Liver (tissue), 9 donors: ENCODE data around the gene CSRNP2. TPM values are rescaled to one million over a fixed set of nuclear protein-coding genes. Genes with fewer than 3 reads are reported as not detected.

Experiments used
- DNase-seq: peaks from one replicate; pipeline ENCODE4 v3.0.0-alpha.2; 2017; ENCODE audit warnings: low spot score
- H3K27ac ChIP-seq, 2 donors: one replicate each; pipeline ENCODE4 v1.7.0; 2013; ENCODE audit warnings: inconsistent platforms in 2 of 2, low read length in 2 of 2, control low read depth in 1 of 2, low read depth in 1 of 2, mild to moderate bottlenecking in 1 of 2
- H3K27me3 ChIP-seq, 4 donors: one replicate each; pipeline versions ENCODE4 v1.6.1 to v1.7.0; 2013; ENCODE audit warnings: low read length in 3 of 4, inconsistent platforms in 1 of 4, mild to moderate bottlenecking in 1 of 4, moderate library complexity in 1 of 4; ENCODE audit not compliant: control insufficient read depth in 4 of 4, insufficient read depth in 4 of 4
- H3K36me3 ChIP-seq, 4 donors: one replicate each; pipeline versions ENCODE4 v1.6.1 to v1.7.0; 2013; ENCODE audit warnings: low read length in 3 of 4, mild to moderate bottlenecking in 3 of 4, low read depth in 1 of 4, moderate library complexity in 1 of 4; ENCODE audit not compliant: control insufficient read depth in 4 of 4, insufficient read depth in 3 of 4
- H3K4me1 ChIP-seq, 4 donors: one replicate each; pipeline versions ENCODE4 v1.6.1 to v1.7.0; 2013; ENCODE audit warnings: low read length in 3 of 4, mild to moderate bottlenecking in 3 of 4, moderate library complexity in 1 of 4; ENCODE audit not compliant: control insufficient read depth in 4 of 4, insufficient read depth in 4 of 4
- H3K4me3 ChIP-seq, 3 donors: one replicate each; pipeline versions ENCODE4 v1.6.1 to v1.7.0; 2013; ENCODE audit warnings: low read length in 3 of 3, control low read depth in 1 of 3, low read depth in 1 of 3, mild to moderate bottlenecking in 1 of 3
- H3K9ac ChIP-seq, 2 donors: one replicate each; pipeline ENCODE4 v1.7.0; 2013; ENCODE audit warnings: low read length in 2 of 2, mild to moderate bottlenecking in 2 of 2, moderate library complexity in 2 of 2, control low read depth in 1 of 2, low read depth in 1 of 2
- H3K9me3 ChIP-seq, 4 donors: one replicate each; pipeline versions ENCODE4 v1.6.1 to v1.7.0; 2013; ENCODE audit warnings: low read length in 3 of 4; ENCODE audit not compliant: control insufficient read depth in 4 of 4
- ATF3 ChIP-seq: IDR thresholded peaks from 2 replicates; pipeline ENCODE4 v1.6.1; 2016; ENCODE audit warnings: antibody characterized with exemption
- CTCF ChIP-seq: fragments of 150-350 bp; IDR thresholded peaks from 2 replicates; pipeline ENCODE4 v1.5.1; 2017; ENCODE audit warnings: improper control_type of control experiment, low read depth, low read length; ENCODE audit not compliant: missing input control
- FOXA1 ChIP-seq: IDR thresholded peaks from 2 replicates; pipeline ENCODE4 v1.6.1; 2016; ENCODE audit warnings: antibody characterized with exemption
- FOXA2 ChIP-seq: IDR thresholded peaks from 2 replicates; pipeline ENCODE4 v1.6.1; 2016; ENCODE audit warnings: antibody characterized with exemption
- GABPA ChIP-seq, 2 donors: IDR thresholded peaks in 1 of 2; conservative IDR thresholded peaks in 1 of 2; 2 replicates each; pipeline ENCODE4 v1.6.1; 2016; ENCODE audit warnings: antibody characterized with exemption in 2 of 2, mild to moderate bottlenecking in 1 of 2, moderate library complexity in 1 of 2
- HNF4A ChIP-seq, 2 donors: conservative IDR thresholded peaks; 2 replicates each; pipeline ENCODE4 v1.6.1; 2016; ENCODE audit warnings: antibody characterized with exemption in 2 of 2, mild to moderate bottlenecking in 2 of 2
- HNF4G ChIP-seq: IDR thresholded peaks from 2 replicates; pipeline ENCODE4 v1.6.1; 2016; ENCODE audit warnings: antibody characterized with exemption
- JUND ChIP-seq, 2 donors: IDR thresholded peaks; 2 replicates each; pipeline ENCODE4 v1.6.1; 2016; ENCODE audit warnings: antibody characterized with exemption in 2 of 2
- MAX ChIP-seq: IDR thresholded peaks from 2 replicates; pipeline ENCODE4 v1.6.1; 2016; ENCODE audit warnings: antibody characterized with exemption
- NR2F2 ChIP-seq: IDR thresholded peaks from 2 replicates; pipeline ENCODE4 v1.6.1; 2016; ENCODE audit warnings: antibody characterized with exemption
- RAD21 ChIP-seq, 2 donors: IDR thresholded peaks; 2 replicates each; pipeline ENCODE4 v1.6.1; 2016; ENCODE audit warnings: antibody characterized with exemption in 2 of 2, mild to moderate bottlenecking in 2 of 2
- REST ChIP-seq: IDR thresholded peaks from 2 replicates; pipeline ENCODE4 v1.6.1; 2016; ENCODE audit warnings: antibody characterized with exemption, mild to moderate bottlenecking
- RXRA ChIP-seq, 2 donors: IDR thresholded peaks; 2 replicates each; pipeline ENCODE4 v1.6.1; 2017 to 2018; ENCODE audit warnings: antibody characterized with exemption in 2 of 2, mild to moderate bottlenecking in 1 of 2
- SP1 ChIP-seq: IDR thresholded peaks from 2 replicates; pipeline ENCODE4 v1.6.1; 2018; ENCODE audit warnings: antibody characterized with exemption, mild to moderate bottlenecking
- TAF1 ChIP-seq: conservative IDR thresholded peaks from 2 replicates; pipeline ENCODE4 v1.6.1; 2016; ENCODE audit warnings: antibody characterized with exemption, mild to moderate bottlenecking
- ZBTB33 ChIP-seq: IDR thresholded peaks from 2 replicates; pipeline ENCODE4 v1.6.1; 2016; ENCODE audit warnings: antibody characterized with exemption
- WGBS: extraction: QIAGEN DNeasy Blood & Tissue Kit; methylation state at CpG from one replicate; pipeline ENCODE4 v1.1.7; 2013; 5-methylcytosine and 5-hydroxymethylcytosine counted together
- polyA plus RNA-seq, 2 donors: library from polyadenylated mRNA; stranded (reverse) in 1 of 2; unstranded in 1 of 2; fragments of 200-250 nt in 1 of 2; fragments of >200 nt in 1 of 2; fragmentation: Nextera tagmentation in 1 of 2; extraction: Ambion mirVana in 1 of 2; gene quantifications; one replicate each; pipeline versions ENCODE4 v1.2.1 to v1.2.3, GENCODE V29; 2013 to 2015
- total RNA-seq, 2 donors: library from RNA; depleted of rRNA; stranded (reverse); fragments of >200 nt; gene quantifications; one replicate each; pipeline ENCODE4 v1.2.3, GENCODE V29; 2014
- donor health status: healthy.
- donor health status: healthy.
- donor health status: healthy.
- donor health status: healthy.
- donor health status: healthy.

Gene CSRNP2
- total and polyA plus RNA-seq, 4 donors, result 2.0 to 8.4 (median 3.9) TPM

- WGBS, result 77% methylated on average over 5 of the region's 5 CpGs
- H3K27me3 ChIP-seq, result no peaks in the 10 kb centered on the region
- DNase-seq, result no peak
- peaks cover 3 to 10% (median 7%) of the 10 kb centered on the region in 4 donors for H3K4me1 ChIP-seq
- H3K9ac ChIP-seq, result no peak overlapping the region
- no peak overlapping the region for H3K27ac ChIP-seq
- no peaks in the 10 kb centered on the region for H3K9me3 ChIP-seq
- H3K36me3 ChIP-seq, result peaks cover 0 to 4% (median under 1%) of the 10 kb centered on the region in 4 donors
- TF ChIP-seq CTCF (no peak), FOXA2 (no peak), TAF1 (no peak), FOXA1 (no peak), JUND (IDR thresholded peaks at IDR 0.05) (no peak), HNF4G (no peak), RAD21 (IDR thresholded peaks at IDR 0.05) (no peak), SP1 (no peak), REST (no peak), RXRA (IDR thresholded peaks at IDR 0.05) (no peak), HNF4A (conservative IDR thresholded peaks at IDR 0.05) (no peak), MAX (no peak), NR2F2 (no peak), ATF3 (no peak), GABPA (IDR thresholded peaks at IDR 0.05 in 1 of 2, conservative IDR thresholded peaks at IDR 0.05 in 1 of 2) (no peak), ZBTB33 (no peak)
- no peak overlapping the region for H3K4me3 ChIP-seq
Observed at GRCh38 chr12:51077930-51078329, 5.5 kb downstream of the CSRNP2 start.
